GM21529 (cell line): ENCODE results near the gene GAB2.
A peak's percentile ranks its signal among the peaks of the same experiment; 100 is the strongest.

Experiments used
- ATAC-seq: cut with Tn5 transposase; IDR thresholded peaks from one replicate; pipeline ENCODE4 v1.9.1; 2021; ENCODE audit not compliant: unreplicated experiment

GAB2 gene

DNA sequence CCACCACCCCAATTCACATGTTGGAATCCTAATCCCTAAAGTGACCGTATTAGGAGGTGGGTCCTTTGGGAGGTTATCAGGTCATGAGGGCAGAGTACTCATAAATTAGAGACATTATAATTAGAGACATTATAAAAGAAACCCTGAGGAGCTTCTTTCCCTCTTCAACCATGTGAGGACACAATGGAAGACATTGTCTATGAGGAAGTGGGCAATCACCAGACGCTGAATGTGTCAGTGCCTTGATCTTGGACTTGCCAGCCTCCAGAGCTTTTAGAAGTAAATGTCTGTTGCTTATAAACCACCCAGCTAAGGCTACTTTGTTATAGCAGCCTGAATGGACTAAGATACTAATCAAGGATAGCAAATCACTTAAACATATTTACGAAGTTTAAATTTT is 14.8 kb downstream of the GAB2 start:
- no peak for ATAC-seq

- no peak for ATAC-seq
Measured at GRCh38 chr11:78400702-78401101, 16.9 kb downstream of the GAB2 start.

GRCh38 chr11:78400116-78400515 is 17.5 kb downstream of the GAB2 start:
- no peak for ATAC-seq

- ATAC-seq, result no peak
Measured at GRCh38 chr11:78399136-78399535, 18.5 kb downstream of the GAB2 start.

GRCh38 chr11:78398715-78399114 is 18.9 kb downstream of the GAB2 start:
- ATAC-seq, result no peak

DNA sequence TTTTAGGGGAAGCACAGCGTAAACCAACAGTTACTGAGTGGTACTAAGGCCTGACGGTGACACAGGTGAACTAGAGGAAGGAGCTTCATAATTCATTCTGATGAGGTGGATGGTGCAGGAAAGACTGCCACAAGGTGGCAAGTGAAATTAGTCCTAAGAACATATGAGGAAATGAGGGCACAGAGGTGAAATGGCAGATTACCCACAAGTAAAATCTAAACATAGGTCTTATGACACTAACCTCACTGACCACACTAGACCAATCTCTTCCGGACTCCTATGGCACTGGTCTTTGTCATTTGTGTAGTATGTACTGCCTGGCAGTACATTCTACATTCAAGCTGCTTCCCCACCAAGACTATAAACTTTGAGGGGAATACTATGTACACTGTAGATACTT is 20.2 kb downstream of the GAB2 start:
- peak; percentile 76 for ATAC-seq

DNA sequence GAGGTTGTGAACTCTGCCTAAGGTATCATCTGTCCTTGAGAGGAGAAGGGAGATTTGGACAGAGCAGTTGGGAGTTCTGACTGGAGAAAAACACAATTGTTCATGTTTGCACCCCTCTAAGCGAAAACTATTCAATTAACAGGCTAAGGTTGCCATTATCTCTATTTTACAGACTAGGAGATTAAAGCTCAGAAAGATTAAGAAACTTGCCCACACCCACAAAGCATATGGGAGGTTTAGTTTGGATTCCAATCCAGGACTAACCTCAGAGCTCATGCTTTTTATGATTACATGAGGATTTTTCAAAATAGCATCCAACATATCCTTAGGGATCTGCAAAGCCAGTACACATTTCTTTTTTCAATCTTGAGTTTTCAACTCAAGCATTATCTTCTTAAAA is 22.0 kb downstream of the GAB2 start:
- ATAC-seq, result no peak

GRCh38 chr11:78392854-78393253 is 24.8 kb downstream of the GAB2 start:
- no peak for ATAC-seq

GRCh38 chr11:78391424-78391823 is 26.2 kb downstream of the GAB2 start:
- ATAC-seq, result no peak

DNA sequence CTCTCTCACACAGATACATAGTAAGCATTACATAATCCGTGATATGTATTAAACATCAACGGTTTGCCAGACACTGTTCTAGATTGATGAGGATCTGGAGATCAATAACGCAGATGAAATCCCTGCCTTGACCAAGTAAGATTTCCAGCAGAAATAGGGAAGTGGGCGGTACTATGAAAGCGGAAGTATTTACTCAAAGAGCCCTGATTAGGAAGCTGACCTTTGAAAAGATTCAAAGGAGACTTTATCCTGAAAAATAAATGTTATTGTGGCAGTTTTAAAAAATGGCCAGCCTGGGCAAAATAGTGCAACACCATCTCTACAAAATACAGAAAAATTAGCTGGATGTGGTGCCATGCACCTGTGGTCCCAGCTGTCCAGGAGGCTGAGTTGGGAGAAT is 26.8 kb downstream of the GAB2 start:
- ATAC-seq, result no peak

DNA sequence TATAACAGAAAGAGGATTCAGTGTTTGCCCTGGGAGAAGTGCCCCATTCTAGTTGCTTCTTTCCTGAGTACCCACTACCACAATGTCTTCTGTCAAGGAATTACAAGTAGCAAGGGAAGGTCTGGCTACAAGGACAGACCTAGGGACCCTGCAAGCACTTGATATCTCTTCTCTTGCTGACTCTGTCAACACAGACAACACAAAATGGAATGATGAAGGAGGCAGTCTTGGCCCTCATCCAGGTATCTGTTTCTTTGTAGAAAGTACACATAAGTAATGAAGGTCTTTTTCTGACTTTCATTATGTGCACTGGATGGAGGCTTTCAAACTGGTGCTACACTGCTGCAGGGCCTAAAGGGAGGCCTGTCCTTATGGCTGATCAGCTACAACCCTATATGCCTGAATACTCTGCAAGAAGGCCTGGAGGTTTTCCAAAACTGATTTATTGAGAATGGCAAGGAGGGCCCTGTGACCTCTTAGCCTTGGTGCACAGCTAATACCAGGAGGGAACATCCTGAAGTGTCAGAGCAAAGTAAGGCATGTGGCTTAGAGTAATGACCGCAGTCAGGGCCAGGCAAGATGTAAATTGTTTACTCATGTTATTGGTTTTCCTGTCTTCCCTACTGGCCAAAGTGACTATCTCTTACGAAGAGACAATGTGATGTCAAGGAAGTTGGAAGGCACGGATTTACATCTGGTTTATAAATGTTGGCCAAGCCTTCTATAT is 31.2 kb downstream of the GAB2 start:
- no peak for ATAC-seq

- ATAC-seq, result no peak
Measured at GRCh38 chr11:78385205-78385604, 32.4 kb downstream of the GAB2 start.

DNA sequence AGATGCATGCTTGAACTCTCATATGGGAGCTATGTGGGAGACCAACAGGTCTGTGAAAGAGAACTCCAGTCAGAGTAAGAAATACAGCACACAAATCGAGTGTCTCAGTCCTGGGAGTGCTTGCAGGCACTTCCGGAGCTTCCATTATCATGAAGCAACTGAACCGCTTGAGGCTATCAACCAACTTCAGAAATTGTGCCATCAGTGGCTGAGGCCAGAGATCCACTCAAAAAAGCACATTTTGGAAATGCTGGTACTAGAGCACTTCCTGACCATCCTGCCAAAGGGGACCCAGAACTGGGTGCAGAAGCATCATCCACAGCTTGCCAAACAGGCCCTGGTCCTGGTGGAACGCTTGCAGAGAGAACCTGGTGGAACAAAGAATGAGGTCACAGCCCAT is 33.4 kb downstream of the GAB2 start:
- ATAC-seq, result no peak

GRCh38 chr11:78381865-78382264 is 35.8 kb downstream of the GAB2 start:
- ATAC-seq, result no peak

DNA sequence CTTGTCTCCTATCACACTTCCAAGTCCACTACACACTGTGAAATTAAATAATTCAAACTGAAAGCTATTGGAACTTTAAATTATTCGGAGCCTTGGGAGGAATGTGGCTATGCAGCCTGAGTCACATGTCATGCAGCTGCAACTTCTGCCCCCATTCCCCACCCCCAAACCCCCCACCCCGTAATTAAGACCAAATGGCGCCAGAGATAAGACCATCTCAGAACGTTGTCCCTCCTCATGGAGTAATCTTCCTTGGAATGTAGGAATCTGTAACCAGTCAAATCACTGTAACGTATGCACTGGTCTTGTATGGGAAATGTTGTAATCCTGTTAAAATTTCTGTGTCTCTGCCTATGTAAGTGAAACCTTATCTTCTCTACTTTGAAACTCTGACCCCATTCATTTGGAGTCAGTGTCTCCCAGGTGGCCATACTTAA is 37.0 kb downstream of the GAB2 start:
- ATAC-seq, result no peak

GRCh38 chr11:78379039-78379670 is 38.5 kb downstream of the GAB2 start:
- no peak for ATAC-seq

DNA sequence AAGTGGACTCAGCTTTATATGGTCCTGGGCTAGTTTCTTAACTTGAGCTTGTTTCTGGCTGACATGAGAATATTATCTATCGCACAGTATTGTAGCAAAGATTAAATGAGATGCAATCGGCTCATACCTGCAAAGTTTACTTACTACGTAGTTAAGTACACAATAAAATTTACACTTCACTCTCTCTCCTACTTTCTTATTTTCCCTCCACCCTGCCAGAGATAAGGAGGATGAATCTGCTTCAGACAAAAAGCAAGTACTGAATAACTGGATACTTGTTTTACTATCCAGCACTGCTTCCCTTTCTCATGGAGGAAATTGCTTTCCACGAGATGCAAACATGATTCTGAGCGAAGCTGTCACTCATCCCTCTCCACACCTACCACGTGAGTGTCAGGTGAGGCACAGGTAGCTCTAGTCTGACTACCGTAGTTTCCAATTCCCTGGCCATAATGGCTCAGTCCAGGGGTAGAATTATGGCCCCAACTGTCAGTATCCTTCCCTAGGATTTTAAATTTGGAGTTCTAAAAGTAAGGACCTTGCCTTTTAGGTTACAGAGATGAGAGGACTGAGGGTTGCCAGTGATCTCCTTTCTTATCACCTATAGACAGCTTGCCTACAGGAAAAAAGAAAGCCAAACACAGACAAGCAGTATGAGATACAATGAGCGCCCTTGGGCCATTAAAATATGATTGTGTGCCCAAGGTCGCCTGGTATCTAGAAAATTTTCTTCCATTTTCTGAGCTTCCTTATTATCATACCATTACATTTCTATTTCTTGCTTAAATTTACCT is 39.8 kb downstream of the GAB2 start:
- no peak for ATAC-seq

DNA sequence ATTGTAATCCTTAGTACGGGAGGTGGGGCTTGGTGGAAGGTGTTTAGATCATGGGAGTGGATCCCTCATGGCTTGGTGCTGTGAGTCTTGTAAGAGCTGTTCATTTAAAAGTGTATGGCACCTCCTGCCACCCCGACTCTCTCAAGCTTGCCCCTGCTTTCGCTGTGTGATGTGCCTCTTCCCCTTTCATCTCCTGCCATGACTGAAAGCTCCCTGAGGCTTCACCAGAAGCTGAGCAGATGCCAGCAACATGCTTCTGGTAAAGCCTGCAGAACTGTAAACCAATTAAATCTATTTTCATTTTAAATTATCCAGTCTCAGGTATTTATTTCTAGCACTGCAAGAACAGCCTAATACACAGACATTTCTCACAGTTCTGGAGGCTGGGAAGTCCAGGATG is 40.8 kb downstream of the GAB2 start:
- ATAC-seq, result no peak

DNA sequence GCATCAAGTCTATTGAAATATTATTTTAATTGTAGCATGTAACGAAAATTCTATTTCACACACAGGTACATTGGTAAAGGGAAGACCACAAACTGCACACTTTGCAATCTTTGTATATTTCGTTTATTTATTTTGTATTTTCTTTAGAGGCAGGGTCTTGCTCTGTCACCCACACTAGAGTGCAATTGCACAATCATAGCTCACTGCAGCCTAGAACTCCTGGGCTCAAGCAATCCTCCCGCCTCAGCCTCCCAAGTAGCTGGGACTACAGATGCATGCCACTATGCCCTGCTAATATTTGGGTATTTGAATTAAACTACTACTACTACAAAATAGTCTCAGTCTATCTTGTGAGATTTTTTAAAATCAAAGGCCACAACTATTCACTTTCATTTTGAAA is 42.7 kb downstream of the GAB2 start:
- no peak for ATAC-seq

GRCh38 chr11:78373689-78374088 is 43.9 kb downstream of the GAB2 start:
- no peak for ATAC-seq

- no peak for ATAC-seq
Measured at GRCh38 chr11:78372114-78372768, 45.4 kb downstream of the GAB2 start.
